Fibroblast of the aortic adventitia (primary cell): ENCODE results near the gene RUNX1. TPM values are rescaled to one million over a fixed set of nuclear protein-coding genes. Genes with fewer than 3 reads are reported as not detected.

Source experiments
- DNase-seq: peaks from one replicate; pipeline ENCODE4 v3.0.0-alpha.2; 2010; ENCODE audit warnings: low read depth
- H3K4me3 ChIP-seq: 2 replicates; pipeline ENCODE4 v1.5.1; 2011; ENCODE audit warnings: low read depth, mild to moderate bottlenecking, control low read depth, low read length, moderate library complexity
- total RNA-seq: library from RNA; depleted of rRNA; stranded (reverse); fragments of >200 nt; gene quantifications from 2 replicates; pipeline ENCODE4 v1.2.3, GENCODE V29; 2012; ENCODE audit warnings: low replicate concordance
- TF ChIP-seq, protein P1 (sequence below): IDR thresholded peaks from 2 replicates; pipeline ENCODE4 v1.5.1; 2011; ENCODE audit warnings: mild to moderate bottlenecking, low read length, control low read depth, inconsistent platforms; ENCODE audit not compliant: insufficient read depth

The RUNX1 gene
- total RNA-seq, 1 donor, result 28.0 TPM

DNA sequence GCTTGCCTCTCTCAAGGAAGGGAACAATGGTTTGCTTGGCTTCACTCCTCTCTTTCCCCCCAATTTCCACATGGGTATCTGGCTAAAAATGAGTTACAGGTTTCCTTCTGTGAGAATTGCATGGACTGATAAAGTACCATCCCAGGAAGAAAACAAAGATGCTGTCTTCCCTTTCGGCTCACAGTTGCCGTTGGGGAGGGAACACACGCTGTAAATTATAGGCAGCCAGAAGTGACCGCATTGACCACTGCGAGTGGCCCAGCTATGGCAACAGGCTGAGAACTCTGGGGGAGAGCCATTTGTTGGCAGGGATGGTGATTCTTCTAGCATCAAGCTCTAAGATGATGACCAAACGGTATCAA, 2.9 kb downstream of the RUNX1 start:
- DNase-seq, result no peak
- TF ChIP-seq, protein P1, sequence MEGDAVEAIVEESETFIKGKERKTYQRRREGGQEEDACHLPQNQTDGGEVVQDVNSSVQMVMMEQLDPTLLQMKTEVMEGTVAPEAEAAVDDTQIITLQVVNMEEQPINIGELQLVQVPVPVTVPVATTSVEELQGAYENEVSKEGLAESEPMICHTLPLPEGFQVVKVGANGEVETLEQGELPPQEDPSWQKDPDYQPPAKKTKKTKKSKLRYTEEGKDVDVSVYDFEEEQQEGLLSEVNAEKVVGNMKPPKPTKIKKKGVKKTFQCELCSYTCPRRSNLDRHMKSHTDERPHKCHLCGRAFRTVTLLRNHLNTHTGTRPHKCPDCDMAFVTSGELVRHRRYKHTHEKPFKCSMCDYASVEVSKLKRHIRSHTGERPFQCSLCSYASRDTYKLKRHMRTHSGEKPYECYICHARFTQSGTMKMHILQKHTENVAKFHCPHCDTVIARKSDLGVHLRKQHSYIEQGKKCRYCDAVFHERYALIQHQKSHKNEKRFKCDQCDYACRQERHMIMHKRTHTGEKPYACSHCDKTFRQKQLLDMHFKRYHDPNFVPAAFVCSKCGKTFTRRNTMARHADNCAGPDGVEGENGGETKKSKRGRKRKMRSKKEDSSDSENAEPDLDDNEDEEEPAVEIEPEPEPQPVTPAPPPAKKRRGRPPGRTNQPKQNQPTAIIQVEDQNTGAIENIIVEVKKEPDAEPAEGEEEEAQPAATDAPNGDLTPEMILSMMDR, result no peak
- H3K4me3 ChIP-seq, result no peak overlapping the region

DNA sequence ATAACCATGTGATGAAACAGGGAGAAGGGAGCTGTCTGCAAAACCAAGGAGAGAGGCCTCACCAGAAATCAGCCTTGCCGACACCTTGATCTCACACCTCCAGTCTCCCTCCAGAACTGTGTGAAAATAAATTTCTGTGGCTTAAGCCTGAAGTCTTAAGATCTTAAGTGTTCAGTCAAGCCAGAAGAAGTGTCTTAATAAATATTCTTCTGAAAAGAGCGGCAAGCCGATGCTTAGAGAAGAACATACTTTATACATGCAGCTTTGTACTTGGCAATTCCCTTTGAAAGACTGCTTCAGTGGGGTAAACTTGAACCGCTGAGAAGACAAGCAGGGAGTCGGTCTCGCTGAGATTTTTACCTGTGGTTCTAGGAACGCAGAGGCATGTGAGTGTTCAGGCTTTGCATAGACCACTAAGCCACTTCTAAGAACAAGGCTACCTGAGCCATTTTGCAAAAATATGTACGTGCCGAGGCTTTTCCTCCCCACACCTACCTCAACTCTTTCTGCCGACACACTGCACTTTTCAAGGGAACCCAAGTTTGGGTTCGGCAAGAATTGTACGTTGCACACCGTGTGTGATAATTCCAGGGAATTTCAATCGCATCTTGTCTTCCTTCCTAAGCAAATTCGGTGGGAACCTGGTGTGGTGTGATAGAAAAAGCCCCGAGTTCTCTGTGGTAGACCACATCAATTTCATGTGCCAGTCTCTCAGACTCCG, 3.4 kb downstream of the RUNX1 start:
- no peak overlapping the region for H3K4me3 ChIP-seq
- TF ChIP-seq, protein P1, result no peak
- no peak for DNase-seq

DNA sequence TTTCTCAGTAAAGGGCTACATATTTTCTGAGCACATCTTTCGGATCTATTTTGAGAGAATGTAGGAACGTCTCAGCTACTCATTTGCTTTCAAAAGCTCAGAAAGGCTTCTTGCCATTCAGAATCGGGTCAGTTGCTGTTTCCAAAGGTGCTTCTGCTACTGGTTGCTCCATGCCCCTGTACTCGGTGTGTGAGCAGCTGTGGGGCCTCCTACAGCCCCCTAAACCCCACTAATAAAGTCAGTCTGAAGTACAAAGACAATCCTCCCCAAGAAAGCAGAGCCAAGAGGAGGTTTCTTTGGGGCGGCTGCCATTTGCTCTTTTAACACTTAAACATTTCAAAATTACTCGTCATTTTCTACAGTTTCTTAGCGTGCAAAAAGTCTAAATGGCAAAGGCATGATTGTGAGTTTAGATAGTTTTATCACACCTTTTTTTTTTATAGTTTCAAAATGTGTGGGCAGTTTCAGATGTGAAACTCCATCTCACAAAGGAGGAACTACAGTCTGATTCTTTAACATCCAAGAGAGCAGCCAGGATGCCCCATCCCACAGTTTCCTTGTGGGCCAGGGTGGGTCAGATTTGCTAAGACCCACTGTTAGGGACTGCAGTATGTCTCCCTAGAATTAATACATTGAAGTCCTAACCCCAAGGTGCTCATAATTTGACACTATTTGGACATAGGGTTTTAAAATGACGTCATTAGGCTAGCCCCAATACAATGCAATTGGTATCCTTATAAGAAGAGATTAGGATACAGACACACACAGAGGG, 4.1 kb downstream of the RUNX1 start:
- TF ChIP-seq, protein P1, result no peak
- no peak for DNase-seq
- H3K4me3 ChIP-seq, result no peak overlapping the region

DNA sequence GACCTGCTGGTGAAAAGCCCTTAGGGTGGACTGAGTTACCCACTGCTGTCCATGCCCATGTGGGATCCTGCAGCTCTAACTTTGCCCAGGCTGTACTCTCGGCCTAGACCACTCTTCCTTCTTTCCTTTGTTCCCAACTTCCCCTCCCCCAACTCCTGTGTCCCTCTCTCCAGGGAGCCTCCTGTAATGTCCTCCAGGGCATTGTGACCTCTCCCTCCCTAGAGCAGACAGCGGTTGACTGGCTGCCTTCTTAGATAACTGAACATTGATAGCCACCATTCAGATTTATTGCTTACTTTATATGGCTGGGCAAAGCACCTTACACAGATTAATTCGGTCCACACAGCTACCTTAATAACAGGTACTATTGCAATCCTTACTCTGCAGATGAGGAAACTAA, 5.0 kb downstream of the RUNX1 start:
- TF ChIP-seq, protein P1, result no peak
- no peak for DNase-seq
- no peak overlapping the region for H3K4me3 ChIP-seq

DNA sequence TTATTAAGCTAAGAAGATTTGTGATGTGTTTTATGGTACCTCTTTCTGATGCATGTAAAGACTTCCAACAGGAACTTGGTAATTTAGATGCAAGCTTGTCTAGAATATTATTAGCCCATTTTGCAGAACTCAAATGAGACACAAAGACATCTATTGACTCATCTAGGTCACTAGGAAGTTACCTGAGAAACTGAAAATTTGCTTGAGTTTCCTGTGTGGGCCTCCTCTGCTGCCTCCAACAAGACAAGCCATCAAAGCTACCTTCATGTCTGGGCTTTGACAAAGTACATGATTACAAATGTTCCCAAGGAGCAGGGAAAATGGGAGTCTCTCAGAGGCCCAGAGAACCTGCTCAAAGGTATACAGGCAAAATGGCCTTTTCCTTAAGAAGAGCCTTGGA, 5.6 kb downstream of the RUNX1 start:
- TF ChIP-seq, protein P1, result no peak
- H3K4me3 ChIP-seq, result no peak overlapping the region
- DNase-seq, result no peak

DNA sequence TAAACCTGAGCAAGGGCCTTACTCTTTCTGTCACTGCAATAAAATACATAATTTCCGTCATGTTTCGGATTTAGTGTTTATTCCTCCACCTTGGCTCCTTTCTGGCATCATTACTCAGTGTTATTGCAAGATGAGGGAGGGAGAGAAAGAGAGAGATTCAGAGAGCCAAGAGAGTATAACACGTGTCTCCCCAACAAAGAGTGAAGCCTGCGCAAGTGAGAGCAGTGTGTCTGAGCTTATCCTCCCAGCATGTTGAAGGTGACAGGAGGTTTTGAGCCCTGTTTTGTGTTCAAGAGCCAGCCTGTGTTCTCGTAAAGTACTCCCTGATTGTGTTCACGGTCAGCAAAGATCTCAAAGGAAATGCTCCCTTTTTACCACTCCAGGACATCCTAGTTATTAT, 6.3 kb downstream of the RUNX1 start:
- no peak overlapping the region for H3K4me3 ChIP-seq
- TF ChIP-seq, protein P1, result no peak
- DNase-seq, result no peak
